HG03045 (cell line): ENCODE results near the gene IGFL4.

ENCODE experiments used
- ATAC-seq: cut with Tn5 transposase; IDR thresholded peaks from one replicate; pipeline ENCODE4 v1.9.1; 2021; ENCODE audit warnings: mild to moderate bottlenecking, moderate library complexity; ENCODE audit not compliant: unreplicated experiment

IGFL4 gene

GRCh38 chr19:46065486-46066071 lies 24.8 kb upstream of the IGFL4 start:
- ATAC-seq, result no peak

DNA sequence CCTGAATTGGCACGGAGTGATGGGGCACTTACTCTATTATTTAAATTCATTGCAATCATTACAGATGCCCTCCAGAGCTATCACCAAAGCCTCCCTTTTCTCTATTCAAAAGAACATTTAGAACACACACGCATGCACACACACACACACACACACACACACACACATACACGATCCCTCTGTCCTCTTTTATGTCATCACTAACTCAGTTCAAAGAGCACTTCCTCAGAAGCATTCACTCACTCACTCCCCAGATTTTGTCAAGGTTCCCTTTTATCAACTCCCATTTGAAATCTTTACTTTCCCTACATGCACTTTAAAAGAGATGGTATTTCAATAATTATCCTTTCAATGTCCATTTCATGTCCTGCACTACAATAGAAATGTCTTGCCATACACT lies 22.4 kb upstream of the IGFL4 start:
- no peak for ATAC-seq

GRCh38 chr19:46060012-46060411 lies 19.2 kb upstream of the IGFL4 start:
- no peak for ATAC-seq

DNA sequence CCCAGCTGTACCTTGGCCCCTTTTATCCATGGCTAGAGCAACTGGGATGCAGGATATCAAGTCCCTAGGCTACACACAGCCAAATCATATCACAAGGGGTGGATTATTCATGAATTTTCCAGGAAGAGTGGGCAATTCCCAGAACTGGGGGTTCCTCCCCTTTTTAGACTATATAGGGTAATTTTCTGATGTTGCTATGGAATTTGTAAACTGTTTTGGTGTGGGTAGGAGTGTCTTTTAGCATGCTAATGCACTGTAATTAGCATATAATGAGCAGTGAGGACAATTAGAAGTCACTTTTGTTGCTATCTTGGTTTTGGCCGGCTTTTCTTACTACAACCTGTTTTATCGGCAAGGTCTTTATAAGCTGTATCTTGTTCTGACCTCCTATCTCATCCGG lies 18.0 kb upstream of the IGFL4 start:
- no peak for ATAC-seq

DNA sequence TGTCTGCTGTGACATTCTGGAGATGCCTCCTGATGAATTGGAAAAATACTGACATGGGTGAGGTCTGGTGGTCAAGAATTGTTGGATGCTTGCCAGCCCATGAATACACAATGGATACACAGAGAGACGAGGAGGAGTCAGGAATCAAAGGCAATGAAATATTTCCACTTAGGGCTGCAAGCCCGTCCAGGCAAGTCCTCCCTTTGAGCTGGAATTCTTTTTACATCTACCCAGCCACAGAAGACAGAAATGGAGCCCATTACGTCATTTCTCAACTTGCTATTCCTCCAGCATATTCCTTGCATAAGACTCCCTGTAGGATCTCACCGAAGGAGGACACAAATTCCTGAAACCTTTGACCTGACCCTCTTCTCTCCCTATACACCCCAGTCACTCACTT lies 15.7 kb upstream of the IGFL4 start:
- ATAC-seq, result no peak

GRCh38 chr19:46052896-46053295 lies 12.1 kb upstream of the IGFL4 start:
- no peak for ATAC-seq

DNA sequence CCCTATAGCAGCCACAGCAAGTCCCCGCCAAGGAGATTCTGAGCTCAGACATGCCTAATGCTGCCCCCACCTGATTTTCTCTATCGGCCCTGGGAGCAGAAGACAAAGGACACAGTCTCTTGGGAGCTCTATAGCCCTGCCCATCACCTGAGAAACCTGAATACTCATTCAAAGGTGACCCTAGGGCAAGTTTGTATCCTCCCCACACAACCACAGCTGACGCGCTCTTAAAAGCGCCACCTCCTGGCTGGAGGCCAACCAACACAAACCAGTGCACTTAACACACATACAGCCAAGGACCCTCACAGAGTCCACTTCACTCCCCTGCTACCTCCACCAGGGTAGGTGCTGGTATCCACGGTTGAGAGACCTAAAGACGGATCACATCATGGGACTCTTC lies 8.8 kb upstream of the IGFL4 start:
- no peak for ATAC-seq

- no peak for ATAC-seq
Observed at GRCh38 chr19:46043519-46043918, 2.7 kb upstream of the IGFL4 start.

DNA sequence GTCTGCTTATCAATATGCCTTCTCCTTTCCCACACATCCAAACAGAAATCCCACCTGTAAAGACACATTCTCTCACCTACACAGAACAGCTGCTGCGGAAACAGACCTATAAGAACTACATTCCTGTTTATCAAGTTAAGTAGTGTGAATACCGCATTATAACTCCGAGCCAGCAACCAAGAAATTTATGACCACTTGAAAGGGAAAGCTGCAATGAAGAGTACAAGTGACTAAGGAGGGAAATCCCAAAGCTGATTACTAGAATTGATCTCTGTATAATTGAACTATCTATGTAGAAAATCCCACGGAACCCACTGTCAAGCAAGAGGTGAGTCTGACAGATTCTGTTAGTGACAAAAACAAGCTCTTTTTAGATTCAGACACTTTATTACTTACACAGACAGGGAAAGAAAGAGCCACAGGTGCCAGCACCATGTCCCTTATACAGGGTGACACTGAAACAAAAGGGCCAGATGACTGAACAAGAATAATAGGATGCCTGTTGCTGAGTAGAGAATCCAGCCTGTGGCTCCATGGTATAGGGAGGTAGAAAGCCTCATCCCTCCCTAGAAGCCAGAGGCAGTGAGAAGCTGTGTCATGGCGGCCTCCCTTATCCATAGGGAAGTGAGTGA lies 1.6 kb upstream of the IGFL4 start:
- ATAC-seq, result no peak

- ATAC-seq, result no peak
Observed at GRCh38 chr19:46040125-46040524, 677 bp downstream of the IGFL4 start.

- ATAC-seq, result no peak
Observed at GRCh38 chr19:46036744-46037128, 4.1 kb downstream of the IGFL4 start.

GRCh38 chr19:46035986-46036743 lies 4.6 kb downstream of the IGFL4 start:
- ATAC-seq, result no peak

- ATAC-seq, result no peak
Observed at GRCh38 chr19:46035546-46035945, 5.3 kb downstream of the IGFL4 start.

DNA sequence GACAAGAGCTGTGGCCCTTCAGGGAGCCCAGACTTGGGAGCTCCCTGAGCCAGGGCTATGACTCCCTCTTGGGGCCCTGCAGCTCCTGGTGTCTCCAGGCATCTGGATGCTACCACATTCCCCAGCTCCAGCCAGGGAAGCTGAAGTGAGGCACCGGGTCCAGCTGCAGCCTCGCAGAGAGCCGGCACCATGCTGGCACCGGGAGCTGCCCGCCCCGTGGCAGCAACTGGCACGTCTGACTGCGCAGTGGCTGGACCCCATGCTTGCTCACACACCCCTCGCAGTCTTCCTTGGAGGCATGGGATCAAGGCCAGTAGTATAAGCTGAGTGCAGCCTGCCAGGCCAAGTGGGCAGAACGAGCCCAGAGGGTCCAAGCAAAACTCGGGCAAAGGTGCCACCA lies 7.4 kb downstream of the IGFL4 start:
- ATAC-seq, result no peak

GRCh38 chr19:46032597-46033025 lies 8.2 kb downstream of the IGFL4 start:
- no peak for ATAC-seq

- no peak for ATAC-seq
Observed at GRCh38 chr19:46031781-46032596, 8.8 kb downstream of the IGFL4 start.

DNA sequence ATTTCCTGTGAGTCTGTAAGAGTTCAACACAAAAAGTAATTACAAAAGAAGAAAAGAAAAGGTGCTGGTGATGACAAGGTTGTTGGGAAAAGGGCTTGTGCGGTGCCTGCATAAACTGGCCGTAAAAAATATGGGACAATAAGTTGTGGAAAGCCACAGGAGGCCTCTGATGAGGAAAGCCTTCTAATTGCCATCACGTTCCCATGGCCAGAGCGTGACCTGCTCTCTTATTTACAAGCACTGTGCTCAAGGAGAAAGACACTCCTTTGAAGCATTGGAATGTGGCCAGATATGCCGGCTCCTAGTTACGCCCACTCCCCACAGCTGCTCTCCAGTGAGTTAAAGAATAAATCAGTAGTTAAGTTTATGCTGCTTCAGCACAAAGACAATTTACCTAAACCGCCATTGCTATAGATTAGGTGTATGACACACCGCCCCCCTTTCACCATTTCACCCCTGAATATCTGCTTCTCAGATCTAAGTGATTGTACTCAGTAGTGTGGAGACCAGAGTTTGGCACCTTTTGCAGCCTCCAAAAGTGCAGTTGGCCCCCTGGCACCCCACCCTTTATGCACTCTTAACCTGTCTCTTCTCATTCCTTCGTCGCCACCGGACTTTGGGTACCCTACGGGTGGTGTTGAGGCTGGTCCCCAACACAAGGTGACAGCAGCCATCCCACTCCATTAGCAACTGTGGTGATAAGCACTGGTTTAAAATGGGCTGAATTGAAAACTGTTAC lies 9.8 kb downstream of the IGFL4 start:
- no peak for ATAC-seq

DNA sequence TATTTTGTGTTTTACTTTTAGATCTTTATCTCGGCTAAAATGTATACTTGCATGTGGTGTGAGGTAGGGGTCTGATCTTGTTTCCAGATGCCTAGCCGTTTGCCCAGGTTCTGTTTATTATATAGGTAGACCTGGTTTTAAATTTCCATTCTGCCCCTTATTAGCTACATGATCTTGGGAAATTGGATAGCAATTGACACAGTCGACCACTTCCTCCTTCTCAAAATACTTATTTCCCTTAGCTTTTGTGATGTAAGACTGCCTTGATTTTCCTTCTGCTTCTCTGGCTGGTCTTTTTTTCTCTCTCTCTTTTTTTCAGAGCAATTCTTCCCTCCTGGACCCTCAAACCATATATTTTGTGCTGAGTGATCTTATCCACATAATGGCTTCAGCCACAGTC lies 15.0 kb downstream of the IGFL4 start:
- ATAC-seq, result no peak

DNA sequence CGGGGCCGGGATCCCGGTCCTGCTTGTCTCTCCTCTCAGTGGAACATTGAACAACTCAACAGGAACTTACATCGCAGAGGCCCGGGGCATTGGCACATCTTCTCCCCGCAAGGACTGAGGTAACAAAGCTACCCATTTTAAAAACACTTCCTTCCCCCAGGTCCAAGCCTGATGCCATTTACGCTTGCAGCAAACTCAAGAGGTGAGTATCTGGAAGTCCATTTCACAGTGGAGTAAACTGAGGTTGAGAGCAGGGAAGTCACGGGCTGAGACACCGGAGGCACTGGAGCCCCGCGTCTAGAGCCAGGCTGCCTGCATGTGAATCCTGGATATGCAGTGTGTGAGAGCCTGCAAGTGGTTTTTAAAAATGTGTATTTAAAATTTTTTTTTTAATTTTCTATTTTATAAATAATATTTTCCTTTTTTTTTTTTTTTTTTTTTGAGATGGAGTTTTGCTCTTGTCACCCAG lies 17.5 kb downstream of the IGFL4 start:
- no peak for ATAC-seq

DNA sequence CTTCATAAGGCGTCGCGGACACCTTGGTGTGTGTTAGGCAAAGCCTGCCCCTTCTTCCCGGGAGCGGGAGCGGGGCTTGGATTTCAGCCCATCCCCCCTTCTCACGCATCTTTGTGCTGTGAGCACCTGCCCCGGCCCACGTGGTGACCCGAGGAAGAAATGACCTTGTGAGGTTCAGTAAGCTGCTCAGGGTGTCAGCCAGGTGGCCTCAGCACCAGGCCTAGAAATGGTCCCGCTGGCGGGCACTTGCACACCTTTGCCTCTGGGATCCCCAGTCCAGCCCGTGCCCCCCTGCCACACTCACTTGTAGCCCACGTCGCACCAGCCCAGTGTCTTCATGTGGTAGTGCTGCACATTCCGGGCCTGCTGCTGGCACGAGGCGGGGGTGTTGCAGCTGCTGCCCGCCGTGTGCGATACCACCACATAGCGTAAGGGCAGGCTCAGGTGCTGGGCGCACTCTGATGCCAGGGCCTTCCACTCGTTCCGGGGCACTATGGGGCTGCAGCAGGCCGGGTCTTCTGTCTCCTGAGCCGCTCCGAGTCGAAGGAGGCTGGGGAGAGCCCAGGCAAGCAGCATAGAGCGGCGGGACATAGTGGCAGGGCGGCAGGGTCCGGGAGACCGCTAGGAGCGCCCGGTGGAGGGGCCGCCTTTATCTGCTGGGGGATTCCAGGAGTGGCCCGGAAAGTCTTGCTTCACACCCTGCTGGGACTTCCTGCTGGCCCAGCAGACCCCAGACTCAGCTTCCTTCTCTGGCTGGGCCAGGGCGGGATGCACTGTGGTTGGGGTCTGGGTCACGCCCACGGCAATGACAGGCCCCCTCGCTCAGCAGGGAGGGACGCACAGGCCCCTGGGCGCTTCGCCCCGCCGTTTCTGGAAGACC lies 18.1 kb downstream of the IGFL4 start, which contains the start of gene PGLYRP1:
Gene PGLYRP1 (minus strand): TSS at position 623 of the 880 bp plus-strand sequence. CDS start 32 bp downstream, at position 591.
- no peak for ATAC-seq
